Measurements from ENCODE around the gene PDXDC1. TPM values are rescaled to one million over a fixed set of nuclear protein-coding genes. Genes with fewer than 3 reads are reported as not detected.
A peak's percentile ranks its signal among the peaks of the same experiment; 100 is the strongest.
"Not testable (repeated sequence)": the region's sequence is repeated elsewhere in the genome, so short reads cannot be mapped to it uniquely, and the experiment has no call there.

The PDXDC1 gene
- total and polyA plus RNA-seq, 2 donors (not counting 1 experiment from before 2014, with no cell fraction given) = 48.1 to 103 TPM

DNA sequence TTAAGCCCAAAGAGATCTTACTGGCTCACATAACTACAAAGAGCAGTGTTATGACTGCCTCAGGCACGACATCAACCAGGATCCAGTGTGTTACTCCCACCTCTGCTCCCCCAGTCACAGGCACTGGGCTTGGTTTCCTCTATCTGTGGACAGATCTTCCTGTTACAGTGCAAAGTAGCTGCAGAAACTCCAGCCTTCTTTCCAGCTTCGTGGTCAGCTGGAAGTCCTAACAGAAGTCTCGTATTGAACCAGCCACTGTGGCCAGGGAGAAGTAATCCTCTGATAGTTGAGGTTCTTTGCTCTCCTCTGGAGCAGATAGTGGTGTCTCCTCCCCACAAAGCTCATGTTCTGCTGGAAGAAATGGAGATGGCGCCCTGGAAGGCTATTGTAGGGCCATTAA is 41.5 kb downstream of the PDXDC1 start:
- DNase-seq; H3K27ac ChIP-seq (ENCODE audit: low read length in 2 of 2); H3K4me2 ChIP-seq (replicated peaks; ENCODE audit: low read depth, low read length, poor library complexity, severe bottlenecking); H3K9me3 ChIP-seq (ENCODE audit: control extremely low read depth in 1 of 3, control insufficient read depth in 2 of 3, insufficient read depth in 1 of 3, low read length in 2 of 3); H3K9me3 Mint-ChIP-seq (ENCODE audit: insufficient read depth); intact Hi-C loops (cut with micrococcal nuclease); H3K79me2 ChIP-seq (ENCODE audit: control insufficient read depth, insufficient read depth, low read length); H3K4me3 ChIP-seq (ENCODE audit: control extremely low read depth in 1 of 5, extremely low read depth in 1 of 5, insufficient read depth in 1 of 5, low read depth in 2 of 5, low read length in 4 of 5); ATAC-seq (ENCODE audit: low read depth); H3K4me3 Mint-ChIP-seq; POLR2A ChIA-PET; CTCF ChIA-PET; H3K9ac ChIP-seq (ENCODE audit: low read length); H2AFZ ChIP-seq (ENCODE audit: insufficient read depth, low read depth, low read length, poor library complexity, severe bottlenecking); H3K27me3 Mint-ChIP-seq; H4K20me1 ChIP-seq (ENCODE audit: control insufficient read depth, insufficient read depth, low read length, poor library complexity, severe bottlenecking); H3K27me3 ChIP-seq (replicated peaks in 1 of 4; ENCODE audit: control extremely low read depth in 1 of 4, control insufficient read depth in 3 of 4, insufficient read depth in 4 of 4, low read length in 3 of 4): not testable (repeated sequence)
- Mint-ChIP-seq H3K4me1 (peaks cover 24% of the 10 kb centered on the region), H3K27ac (peak overlapping the region; percentile 82)
- 64% methylated on average over 2 of the region's 4 CpGs for whole genome bisulfite sequencing (ENCODE audit: insufficient coverage)
- Histone ChIP-seq H3K36me3 (replicated peaks in 1 of 2; ENCODE audit: control extremely low read depth in 1 of 2, control insufficient read depth in 1 of 2, extremely low read depth in 1 of 2, insufficient read depth in 2 of 2, low read length in 1 of 2) (peaks cover 4 to 34% of the 10 kb centered on the region in 2 experiments), H3K4me1 (ENCODE audit: control insufficient read depth in 2 of 2, insufficient read depth in 2 of 2, low read length in 2 of 2) (peaks cover 5 to 21% of the 10 kb centered on the region in 2 donors)

DNA sequence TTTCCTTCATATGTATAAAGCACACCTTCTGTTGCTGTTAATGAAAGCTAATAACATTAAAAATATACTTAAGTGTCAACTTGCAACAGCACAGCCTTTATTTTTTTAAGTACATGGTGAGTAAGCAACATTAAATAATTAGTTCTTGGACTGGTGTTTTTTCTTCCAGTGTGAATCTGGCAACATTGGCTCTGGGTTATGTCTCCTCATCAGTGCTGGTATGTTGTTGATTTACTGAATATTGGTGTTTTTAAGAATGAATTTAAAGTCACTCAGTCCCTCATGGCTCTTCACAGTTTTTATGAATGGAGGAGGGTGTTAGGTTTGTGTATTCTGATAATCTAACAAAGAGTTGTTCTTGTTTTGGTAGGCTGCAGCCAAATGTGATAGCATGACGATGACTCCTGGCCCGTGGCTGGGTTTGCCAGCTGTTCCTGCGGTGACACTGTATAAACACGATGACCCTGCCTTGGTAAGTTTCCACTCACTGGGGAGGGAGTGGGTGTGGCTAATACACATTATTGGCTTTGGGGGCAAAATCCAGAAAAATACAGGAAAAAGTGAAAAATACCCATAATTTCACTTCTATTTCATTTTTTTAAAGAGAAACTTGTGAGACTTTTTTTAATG is 42.2 kb downstream of the PDXDC1 start:
- H3K9me3 Mint-ChIP-seq (ENCODE audit: insufficient read depth); H3K4me2 ChIP-seq (replicated peaks; ENCODE audit: low read depth, low read length, poor library complexity, severe bottlenecking): not testable (repeated sequence)
- peaks cover 27% of the 10 kb centered on the region for H3K4me1 Mint-ChIP-seq

DNA sequence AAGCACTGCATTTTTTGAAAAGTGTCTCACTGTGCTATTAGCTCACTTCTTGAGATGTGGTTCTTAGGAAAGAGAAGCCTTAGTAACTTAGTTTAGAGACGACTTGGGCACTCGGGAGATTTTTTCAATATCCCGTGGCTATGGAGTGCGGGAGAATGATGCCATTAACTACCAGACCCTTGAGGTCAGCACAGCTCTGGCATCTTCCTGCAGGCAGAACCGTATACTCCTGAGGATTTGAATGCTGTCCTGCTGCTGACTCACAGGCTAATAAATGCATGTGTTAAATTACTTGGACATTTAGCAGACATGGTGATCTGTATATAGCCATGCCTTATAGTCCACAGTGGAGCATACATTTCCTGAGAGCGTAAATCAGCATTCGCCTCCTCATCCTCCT is 46.6 kb downstream of the PDXDC1 start:
- H3K27ac ChIP-seq (ENCODE audit: low read length in 2 of 2); H3K4me1 ChIP-seq (ENCODE audit: control insufficient read depth in 2 of 2, insufficient read depth in 2 of 2, low read length in 2 of 2); H3K79me2 ChIP-seq (ENCODE audit: control insufficient read depth, insufficient read depth, low read length); DNase-seq; ATAC-seq (ENCODE audit: low read depth); H3K4me3 ChIP-seq (ENCODE audit: control extremely low read depth in 1 of 5, extremely low read depth in 1 of 5, insufficient read depth in 1 of 5, low read depth in 2 of 5, low read length in 4 of 5); H3K27me3 Mint-ChIP-seq; H3K9me3 ChIP-seq (ENCODE audit: control extremely low read depth in 1 of 3, control insufficient read depth in 2 of 3, insufficient read depth in 1 of 3, low read length in 2 of 3); H3K4me2 ChIP-seq (replicated peaks; ENCODE audit: low read depth, low read length, poor library complexity, severe bottlenecking); H4K20me1 ChIP-seq (ENCODE audit: control insufficient read depth, insufficient read depth, low read length, poor library complexity, severe bottlenecking); H2AFZ ChIP-seq (ENCODE audit: insufficient read depth, low read depth, low read length, poor library complexity, severe bottlenecking); H3K9me3 Mint-ChIP-seq (ENCODE audit: insufficient read depth); POLR2A ChIA-PET; H3K4me3 Mint-ChIP-seq; H3K9ac ChIP-seq (ENCODE audit: low read length); H3K27me3 ChIP-seq (replicated peaks in 1 of 4; ENCODE audit: control extremely low read depth in 1 of 4, control insufficient read depth in 3 of 4, insufficient read depth in 4 of 4, low read length in 3 of 4); H3K27ac Mint-ChIP-seq; CTCF ChIA-PET: not testable (repeated sequence)
- H3K4me1 Mint-ChIP-seq = peaks cover 12% of the 10 kb centered on the region
- peaks cover 4 to 57% of the 10 kb centered on the region in 2 experiments for H3K36me3 ChIP-seq (replicated peaks in 1 of 2; ENCODE audit: control extremely low read depth in 1 of 2, control insufficient read depth in 1 of 2, extremely low read depth in 1 of 2, insufficient read depth in 2 of 2, low read length in 1 of 2)
- intact Hi-C loops (cut with micrococcal nuclease) = loop anchor here (5.0 kb wide), 1 partner anchor 44 kb away; the partner anchor contains the start of gene PDXDC1
- 96% methylated on average over 7 of the region's 7 CpGs for WGBS (ENCODE audit: insufficient coverage)

More for the DNA sequence above, 42.2 kb downstream of the PDXDC1 start:
- H3K27me3 ChIP-seq (replicated peaks in 1 of 4; ENCODE audit: control extremely low read depth in 1 of 4, control insufficient read depth in 3 of 4, insufficient read depth in 4 of 4, low read length in 3 of 4); H4K20me1 ChIP-seq (ENCODE audit: control insufficient read depth, insufficient read depth, low read length, poor library complexity, severe bottlenecking); H3K9ac ChIP-seq (ENCODE audit: low read length); H3K4me3 ChIP-seq (ENCODE audit: control extremely low read depth in 1 of 5, extremely low read depth in 1 of 5, insufficient read depth in 1 of 5, low read depth in 2 of 5, low read length in 4 of 5); H2AFZ ChIP-seq (ENCODE audit: insufficient read depth, low read depth, low read length, poor library complexity, severe bottlenecking); H3K79me2 ChIP-seq (ENCODE audit: control insufficient read depth, insufficient read depth, low read length); POLR2A ChIA-PET; DNase-seq; H3K9me3 ChIP-seq (ENCODE audit: control extremely low read depth in 1 of 3, control insufficient read depth in 2 of 3, insufficient read depth in 1 of 3, low read length in 2 of 3); H3K27ac ChIP-seq (ENCODE audit: low read length in 2 of 2); intact Hi-C loops (cut with micrococcal nuclease); CTCF ChIA-PET; H3K27me3 Mint-ChIP-seq: not testable (repeated sequence)
- peaks cover 5 to 21% of the 10 kb centered on the region in 2 donors for H3K4me1 ChIP-seq (ENCODE audit: control insufficient read depth in 2 of 2, insufficient read depth in 2 of 2, low read length in 2 of 2)
- ATAC-seq (ENCODE audit: low read depth) = peak; percentile 13
- H3K36me3 ChIP-seq (replicated peaks in 1 of 2; ENCODE audit: control extremely low read depth in 1 of 2, control insufficient read depth in 1 of 2, extremely low read depth in 1 of 2, insufficient read depth in 2 of 2, low read length in 1 of 2) = peaks cover 4 to 36% of the 10 kb centered on the region in 2 experiments
- no CpG with 5 or more reads among the region's 4 CpGs for WGBS (ENCODE audit: insufficient coverage)
- peak overlapping the region; percentile 72 for H3K27ac Mint-ChIP-seq
- H3K4me3 Mint-ChIP-seq = peak overlapping the region; percentile 38

Measured in B cell (primary cell).